ENCODE results near the gene TMEM256.

Gene TMEM256

GRCh38 chr17:7407485-7408251 lies 3.8 kb upstream of the TMEM256 start, which contains the start of gene NLGN2:
Gene NLGN2, plus strand, starts transcription at chr17:7407845. Its CDS starts 411 bp downstream, at chr17:7408256.
- DNase-seq, result no peak

GRCh38 chr17:7407082-7407481 lies 3.2 kb upstream of the TMEM256 start:
- DNase-seq, result no peak

- DNase-seq, result no peak
These were observed 2.4 kb upstream of the TMEM256 start for GRCh38 chr17:7406235-7406825.

- no peak for DNase-seq
These were observed 1.7 kb upstream of the TMEM256 start for GRCh38 chr17:7405350-7406234.

GRCh38 chr17:7404737-7405349 lies 946 bp upstream of the TMEM256 start:
- no peak for DNase-seq

- DNase-seq, result no peak
These were observed 245 bp downstream of the TMEM256 start for GRCh38 chr17:7403727-7403976.

- no peak for DNase-seq
These were observed 712 bp downstream of the TMEM256 start for GRCh38 chr17:7403043-7403726.

- no peak for DNase-seq
These were observed 5.3 kb downstream of the TMEM256 start for GRCh38 chr17:7398612-7399011.

GRCh38 chr17:7396147-7396546 lies 7.8 kb downstream of the TMEM256 start:
- no peak for DNase-seq

- peak; percentile 7 for DNase-seq
These were observed 9.3 kb downstream of the TMEM256 start, which contains the start of gene PLSCR3 for GRCh38 chr17:7394452-7395191. Gene PLSCR3, minus strand, starts transcription at chr17:7394525. Its CDS starts 415 bp downstream, at chr17:7394110.

- no peak for DNase-seq
These were observed 10.1 kb downstream of the TMEM256 start for GRCh38 chr17:7393613-7394451.

- no peak for DNase-seq
These were observed 10.9 kb downstream of the TMEM256 start for GRCh38 chr17:7392696-7393612.

GRCh38 chr17:7391307-7391706 lies 12.6 kb downstream of the TMEM256 start:
- no peak for DNase-seq

GRCh38 chr17:7389924-7390910 lies 13.7 kb downstream of the TMEM256 start:
- no peak for DNase-seq

- no peak for DNase-seq
These were observed 15.0 kb downstream of the TMEM256 start for GRCh38 chr17:7388856-7389255.

- DNase-seq, result no peak
These were observed 19.3 kb downstream of the TMEM256 start for GRCh38 chr17:7384489-7385081.

- DNase-seq, result no peak
These were observed 20.0 kb downstream of the TMEM256 start for GRCh38 chr17:7383742-7384488.

Data from KG1 (cell line).